Prostate gland (tissue), 2 donors: Measurements from ENCODE around the gene AP1S3.

Source experiments
- POLR2A ChIP-seq: fragments of 450-650 bp; IDR thresholded peaks from one replicate; pipeline ENCODE4 v1.6.1; 2016; ENCODE audit warnings: antibody characterized with exemption, mild to moderate bottlenecking
- POLR2AphosphoS5 ChIP-seq: sonication (generic); formaldehyde crosslinking; IDR thresholded peaks from one replicate; pipeline ENCODE4 v1.6.1; 2017; ENCODE audit warnings: antibody characterized with exemption
- TF ChIP-seq, protein P1 (sequence below), 4 experiments: fragments of 200-600 bp in 2 of 4; fragments of 450-650 bp in 2 of 4; sonication (generic) in 2 of 4; IDR thresholded peaks; 1 replicate in 3 of 4; 2 replicates in 1 of 4; pipeline ENCODE4 v1.5.1; 2016 to 2019; ENCODE audit warnings: antibody characterized with exemption in 4 of 4, mild to moderate bottlenecking in 2 of 4, moderate library complexity in 2 of 4

DNA sequence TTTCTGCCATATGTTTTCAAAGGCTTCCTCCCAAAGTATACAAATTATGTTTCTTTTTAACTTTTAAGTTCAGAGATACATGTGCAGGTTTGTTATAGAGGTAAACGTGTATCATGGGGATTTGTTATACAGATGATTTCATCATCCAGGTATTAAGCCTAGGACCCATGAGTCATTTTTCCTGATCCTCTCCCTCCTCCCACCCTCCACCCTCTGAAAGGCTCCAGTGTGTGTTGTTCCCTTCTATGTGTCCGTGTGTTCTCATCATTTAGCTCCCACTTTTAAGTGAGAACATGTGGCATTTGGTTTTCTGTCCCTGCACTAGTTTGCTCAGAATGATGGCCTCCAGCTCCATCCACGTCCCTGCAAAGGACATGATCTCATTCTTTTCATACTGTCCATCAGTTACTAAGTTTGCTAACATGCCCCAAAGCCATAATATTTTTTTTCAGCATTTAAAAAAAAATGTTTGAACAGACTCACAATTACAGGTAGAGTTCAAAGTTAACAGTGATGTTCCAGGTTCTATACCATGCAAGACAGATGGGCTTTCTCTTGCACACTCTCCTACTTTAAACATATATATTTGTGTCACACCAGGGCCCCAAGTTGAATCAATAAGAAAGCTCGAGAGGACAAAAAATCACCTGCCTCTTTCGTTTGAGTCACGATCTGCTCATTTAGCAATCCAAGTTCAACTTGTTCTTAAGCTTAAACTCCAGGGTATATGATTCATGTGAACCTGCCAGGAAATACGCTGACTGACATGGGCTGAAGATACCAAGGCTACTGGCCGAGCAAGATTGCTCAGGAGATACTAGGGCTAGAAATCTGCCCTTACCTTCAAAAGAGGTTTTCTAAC, 77.6 kb downstream of the AP1S3 start:
- TF ChIP-seq, protein P1, sequence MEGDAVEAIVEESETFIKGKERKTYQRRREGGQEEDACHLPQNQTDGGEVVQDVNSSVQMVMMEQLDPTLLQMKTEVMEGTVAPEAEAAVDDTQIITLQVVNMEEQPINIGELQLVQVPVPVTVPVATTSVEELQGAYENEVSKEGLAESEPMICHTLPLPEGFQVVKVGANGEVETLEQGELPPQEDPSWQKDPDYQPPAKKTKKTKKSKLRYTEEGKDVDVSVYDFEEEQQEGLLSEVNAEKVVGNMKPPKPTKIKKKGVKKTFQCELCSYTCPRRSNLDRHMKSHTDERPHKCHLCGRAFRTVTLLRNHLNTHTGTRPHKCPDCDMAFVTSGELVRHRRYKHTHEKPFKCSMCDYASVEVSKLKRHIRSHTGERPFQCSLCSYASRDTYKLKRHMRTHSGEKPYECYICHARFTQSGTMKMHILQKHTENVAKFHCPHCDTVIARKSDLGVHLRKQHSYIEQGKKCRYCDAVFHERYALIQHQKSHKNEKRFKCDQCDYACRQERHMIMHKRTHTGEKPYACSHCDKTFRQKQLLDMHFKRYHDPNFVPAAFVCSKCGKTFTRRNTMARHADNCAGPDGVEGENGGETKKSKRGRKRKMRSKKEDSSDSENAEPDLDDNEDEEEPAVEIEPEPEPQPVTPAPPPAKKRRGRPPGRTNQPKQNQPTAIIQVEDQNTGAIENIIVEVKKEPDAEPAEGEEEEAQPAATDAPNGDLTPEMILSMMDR (IDR thresholded peaks at IDR 0.05) = no peak
- TF ChIP-seq POLR2A (no peak), POLR2AphosphoS5 (no peak)
